OCI-LY1 (cell line): Measurements from ENCODE around the gene DUSP14.

Experiments used
- H2AFZ ChIP-seq: fragments of 200-600 bp; sonication (generic), shearing (Covaris generic); 2 replicates; pipeline ENCODE4 v1.6.0; 2014; ENCODE audit warnings: antibody characterized with exemption, mild to moderate bottlenecking, low read length
- H3F3A ChIP-seq: fragments of 200-600 bp; sonication (generic), shearing (Covaris generic); 2 replicates; pipeline ENCODE4 v1.6.0; 2014; ENCODE audit warnings: mild to moderate bottlenecking, antibody characterized with exemption, low read length, moderate library complexity; ENCODE audit not compliant: insufficient read depth
- H3K27ac ChIP-seq: fragments of 200-600 bp; sonication (generic); 2 replicates; pipeline ENCODE4 v1.5.1; 2014; ENCODE audit warnings: low read length, mixed run types, mild to moderate bottlenecking, low read depth; ENCODE audit not compliant: poor library complexity, severe bottlenecking
- H3K27me3 ChIP-seq: fragments of 200-600 bp; sonication (generic); 2 replicates; pipeline ENCODE4 v1.6.0; 2014; ENCODE audit warnings: antibody characterized with exemption, mild to moderate bottlenecking, low read length, moderate library complexity; ENCODE audit not compliant: insufficient read depth
- H3K36me3 ChIP-seq: fragments of 200-600 bp; sonication (generic); 2 replicates; pipeline ENCODE4 v1.6.1; 2014; ENCODE audit warnings: mild to moderate bottlenecking, antibody characterized with exemption, low read length, moderate library complexity, mixed read lengths; ENCODE audit not compliant: insufficient read depth
- H3K4me1 ChIP-seq: fragments of 200-600 bp; sonication (generic); 2 replicates; pipeline ENCODE4 v1.5.1; 2014; ENCODE audit warnings: mild to moderate bottlenecking, low read length, moderate library complexity; ENCODE audit not compliant: insufficient read depth, severe bottlenecking
- H3K4me2 ChIP-seq: fragments of 200-600 bp; sonication (generic), shearing (Covaris generic); 2 replicates; pipeline ENCODE4 v1.6.1; 2014; ENCODE audit warnings: low read length
- H3K4me3 ChIP-seq: fragments of 200-600 bp; sonication (generic); 2 replicates; pipeline ENCODE4 v1.5.1; 2014; ENCODE audit warnings: low read length, low read depth, mild to moderate bottlenecking, mixed read lengths; ENCODE audit not compliant: poor library complexity, severe bottlenecking
- H3K79me2 ChIP-seq: fragments of 200-600 bp; shearing (Covaris generic); 2 replicates; pipeline ENCODE4 v1.6.1; 2016; ENCODE audit warnings: mixed run types, low read length, mixed read lengths; ENCODE audit not compliant: insufficient read depth
- H3K9ac ChIP-seq: fragments of 200-600 bp; sonication (generic), shearing (Covaris generic); 2 replicates; pipeline ENCODE4 v1.6.1; 2014; ENCODE audit warnings: mild to moderate bottlenecking, low read length, mixed read lengths
- H3K9me2 ChIP-seq: fragments of 200-600 bp; sonication (generic), shearing (Covaris generic); 2 replicates; pipeline ENCODE4 v1.6.1; 2014; ENCODE audit warnings: low read depth, mild to moderate bottlenecking, low read length, mixed read lengths
- H3K9me3 ChIP-seq: fragments of 200-600 bp; shearing (Covaris generic); 2 replicates; pipeline ENCODE4 v1.6.1; 2014; ENCODE audit warnings: low read length, mixed read lengths
- H4K20me1 ChIP-seq: fragments of 200-600 bp; sonication (generic), shearing (Covaris generic); 2 replicates; pipeline ENCODE4 v1.6.0; 2016; ENCODE audit warnings: mild to moderate bottlenecking, low read length; ENCODE audit not compliant: insufficient read depth
- CTCF ChIP-seq: fragments of 200-600 bp; sonication (generic), shearing (Covaris generic); IDR thresholded peaks from 2 replicates; pipeline ENCODE4 v1.5.1; 2017; ENCODE audit warnings: mild to moderate bottlenecking, antibody characterized with exemption, low read length, moderate library complexity, mixed read lengths
- EZH2 ChIP-seq: fragments of 200-600 bp; sonication (generic), shearing (Covaris generic); IDR thresholded peaks from 2 replicates; pipeline ENCODE4 v1.8.0; 2017; ENCODE audit warnings: borderline replicate concordance, mixed run types, mild to moderate bottlenecking, antibody characterized with exemption, low read length, moderate library complexity, mixed read lengths

Gene DUSP14

DNA sequence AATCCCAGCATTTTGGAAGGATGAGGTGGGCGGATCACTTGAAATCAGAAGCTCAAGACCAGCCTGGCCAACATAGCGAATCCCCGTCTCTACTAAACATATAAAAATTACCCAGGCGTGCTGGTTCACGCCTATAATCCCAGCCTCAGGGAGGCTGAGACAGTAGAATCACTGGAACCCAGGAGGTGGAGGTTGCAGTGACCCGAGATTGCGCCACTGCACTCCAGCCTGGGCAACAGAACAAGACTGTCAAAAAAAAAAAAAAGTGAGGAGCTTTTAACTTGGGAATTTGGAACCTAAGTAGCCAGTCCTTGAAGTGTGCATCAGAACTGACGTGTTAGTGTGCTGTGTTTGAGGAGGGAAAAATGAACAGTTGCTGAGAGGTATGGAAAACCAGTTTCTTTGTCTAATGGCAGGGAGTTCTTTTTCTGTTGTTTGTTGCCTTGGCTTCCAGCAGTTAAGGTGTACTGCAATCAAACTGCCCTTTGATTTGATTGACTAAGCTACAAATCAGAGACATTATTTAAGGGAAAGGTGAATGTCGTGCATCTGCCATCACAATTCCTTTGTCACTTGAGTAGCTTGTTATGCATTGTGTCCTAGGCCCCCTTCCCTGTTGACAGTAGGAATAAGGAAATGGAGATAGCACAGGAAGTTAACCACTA lies 8.6 kb upstream of the DUSP14 start:
- Histone ChIP-seq H3K79me2 (no peaks in the 10 kb centered on the region), H3K27me3 (no peaks in the 10 kb centered on the region), H3K27ac (no peak overlapping the region), H3K36me3 (peaks cover 36% of the 10 kb centered on the region), H3K9ac (no peak overlapping the region), H3K4me2 (no peak overlapping the region), H3K9me3 (no peaks in the 10 kb centered on the region), H3F3A (peaks cover 4% of the 10 kb centered on the region; the same call in 1 of the 2 replicates), H3K9me2 (no peaks in the 10 kb centered on the region), H3K4me1 (peaks cover 6% of the 10 kb centered on the region), H4K20me1 (no peaks in the 10 kb centered on the region), H3K4me3 (no peak overlapping the region), H2AFZ (no peak overlapping the region)
- TF ChIP-seq EZH2 (no peak), CTCF (no peak)

GRCh38 chr17:37483311-37484039 lies 6.2 kb upstream of the DUSP14 start:
- Histone ChIP-seq H3K79me2 (no peaks in the 10 kb centered on the region), H2AFZ (no peak overlapping the region), H3K36me3 (peaks cover 16% of the 10 kb centered on the region), H3K4me2 (no peak overlapping the region), H3K27me3 (no peaks in the 10 kb centered on the region), H3K9me2 (no peaks in the 10 kb centered on the region), H3K4me3 (no peak overlapping the region), H3K9ac (no peak overlapping the region), H4K20me1 (no peaks in the 10 kb centered on the region), H3K27ac (no peak overlapping the region), H3K9me3 (no peaks in the 10 kb centered on the region), H3F3A (peaks cover 7% of the 10 kb centered on the region), H3K4me1 (peaks cover 13% of the 10 kb centered on the region)
- no peak for TF ChIP-seq EZH2
- no peak for TF ChIP-seq CTCF

- Histone ChIP-seq H3K9ac (no peak overlapping the region), H3K36me3 (no peaks in the 10 kb centered on the region), H3K4me2 (no peak overlapping the region), H3F3A (peaks cover 7% of the 10 kb centered on the region), H3K4me3 (no peak overlapping the region), H3K4me1 (peaks cover 27% of the 10 kb centered on the region), H3K9me2 (no peaks in the 10 kb centered on the region), H3K79me2 (0 out of 2 replicates have a peak, but pooled peaks cover 3% of the 10 kb centered on the region), H3K27me3 (no peaks in the 10 kb centered on the region), H3K27ac (no peak overlapping the region), H3K9me3 (no peaks in the 10 kb centered on the region), H4K20me1 (no peaks in the 10 kb centered on the region), H2AFZ (no peak overlapping the region)
- TF ChIP-seq CTCF (no peak), EZH2 (no peak)
Measured at GRCh38 chr17:37485938-37486570, 3.6 kb upstream of the DUSP14 start.
